ENCODE data around the gene ZNF416. TPM values are rescaled to one million over a fixed set of nuclear protein-coding genes. Genes with fewer than 3 reads are reported as not detected.

Gene ZNF416
- total and polyA plus RNA-seq, 2 of the 8 experiments (the other 6 are each of a cell fraction or from before 2014, with no cell fraction given), result 3.2 to 10.3 TPM

DNA sequence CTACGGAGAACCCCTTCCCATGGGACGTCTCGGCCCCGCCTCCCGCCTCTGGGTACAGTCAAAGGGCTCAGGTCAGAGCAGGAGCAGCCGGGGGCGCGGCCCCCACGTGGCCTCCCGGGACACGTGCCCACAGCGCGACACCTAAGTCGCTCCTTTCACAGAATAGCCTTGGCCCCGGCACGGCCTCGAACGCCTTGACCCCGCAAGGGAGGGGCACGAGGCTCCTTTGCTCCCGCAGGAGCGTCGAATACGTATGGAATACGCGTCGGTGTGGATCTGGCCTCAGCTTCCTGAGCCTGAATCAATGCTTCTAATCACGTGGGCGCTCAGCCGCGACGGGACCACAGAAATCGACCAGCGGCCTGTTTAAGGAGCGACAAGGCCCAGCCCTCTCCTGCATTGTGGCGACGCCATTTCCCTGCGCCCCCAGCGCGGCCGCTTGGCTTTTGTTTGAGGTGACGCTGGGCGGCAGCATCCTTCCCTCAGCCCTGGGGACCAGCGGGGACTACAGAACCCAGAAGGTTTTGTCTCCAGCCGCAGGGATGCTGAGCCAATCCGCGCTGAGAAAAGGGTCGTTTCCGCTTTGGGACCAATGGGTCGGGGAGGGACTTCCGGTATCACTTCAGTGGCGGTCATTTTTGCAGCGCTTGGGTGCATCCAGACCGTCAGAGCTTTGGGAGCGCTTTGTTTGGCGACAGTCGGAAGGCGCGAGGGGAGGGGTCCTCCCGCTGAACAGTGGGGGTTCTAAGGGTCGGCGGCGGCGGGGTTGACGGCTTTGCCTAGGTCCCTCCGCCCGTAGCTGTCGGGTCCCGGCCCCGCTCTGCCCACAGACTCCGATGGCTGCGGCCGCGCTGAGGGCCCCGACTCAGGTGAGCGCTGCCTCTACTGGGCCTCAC, 5.1 kb upstream of the ZNF416 start, which contains the start of gene ZIK1:
Gene ZIK1 (plus strand): TSS at position 625 of the 896 bp plus-strand sequence. CDS start 212 bp downstream, at position 837.
- peak within 1 kb of the TSS; percentile 81 to 98 for H3K4me2 ChIP-seq (ENCODE audit: insufficient read depth in 1 of 2, low read depth in 2 of 2, low read length in 2 of 2)
- peak within 1 kb of the TSS; percentile 49 for H4K5ac ChIP-seq (ENCODE audit: insufficient read length, low read depth, low read length)
- H3K27me3 ChIP-seq (replicated peaks in 1 of 4; ENCODE audit: control insufficient read depth in 3 of 4, extremely low read depth in 1 of 4, insufficient read depth in 3 of 4, low read length in 3 of 4), result peaks cover 0 to 5% (median 2%) of the 10 kb centered on the region in 4 experiments; a peak in 2 of 7 replicates
- H3K18ac ChIP-seq (ENCODE audit: extremely low read depth, low read length), result peak within 1 kb of the TSS; percentile 66
- peaks cover 19% of the 10 kb centered on the region for H3K79me1 ChIP-seq (ENCODE audit: low read depth, low read length)
- H3K14ac ChIP-seq (ENCODE audit: insufficient read length), result no peak within 1 kb of the TSS
- peak within 1 kb of the TSS; percentile 64; the same call in 1 of the 2 replicates for H2BK20ac ChIP-seq (ENCODE audit: low read length)
- H3K9me3 ChIP-seq (ENCODE audit: insufficient read depth in 2 of 2, low read depth in 1 of 2, low read length in 1 of 2), result peaks cover 20 to 28% of the 10 kb centered on the region in 2 experiments
- peak within 1 kb of the TSS; percentile 30; the same call in 1 of the 2 replicates for H2BK12ac ChIP-seq (ENCODE audit: low read depth, low read length)
- H3K4ac ChIP-seq (replicated peaks; ENCODE audit: insufficient read length, low read depth, low read length), result peak within 1 kb of the TSS; percentile 96
- H3K4me3 ChIP-seq (ENCODE audit: extremely low read depth in 1 of 4, insufficient read depth in 2 of 4, low read depth in 3 of 4, low read length in 4 of 4), result peak within 1 kb of the TSS; percentile 87 to 95 (median 93)
- peak within 1 kb of the TSS; percentile 54; the same call in 1 of the 2 replicates for H2AK5ac ChIP-seq (ENCODE audit: low read depth, low read length)
- H3K23ac ChIP-seq (ENCODE audit: insufficient read length), result no peak within 1 kb of the TSS
- FAIRE-seq (peak; percentile 97), DNase-seq (ENCODE audit: low read depth in 1 of 2, low spot score in 2 of 2) (peak; percentile 90 to 92)
- peak within 1 kb of the TSS; percentile 98 for H2BK5ac ChIP-seq (ENCODE audit: low read depth, low read length)
- peaks cover 10 to 31% (median 22%) of the 10 kb centered on the region in 4 experiments for H3K36me3 ChIP-seq (ENCODE audit: control insufficient read depth in 2 of 4, insufficient read depth in 4 of 4, low read length in 3 of 4)
- H3K27ac ChIP-seq (ENCODE audit: low read depth, low read length), result peak within 1 kb of the TSS; percentile 80; the same call in 1 of the 2 replicates
- H4K20me1 ChIP-seq (replicated peaks in 1 of 2; ENCODE audit: control insufficient read depth in 1 of 2, insufficient read depth in 2 of 2, low read length in 2 of 2), result no peaks in the 10 kb centered on the region
- WGBS, 2 experiments (ENCODE audit: extremely low coverage in 1 of 2, insufficient coverage in 1 of 2, insufficient read length in 1 of 2, insufficient replicate concordance in 2 of 2, low coverage in 1 of 2, low lambda C conversion rate in 2 of 2, missing lambda C conversion rate in 1 of 2), result 2% methylated on average over 76 of the region's 76 CpGs; no CpG with 5 or more reads in 1 of the 2 experiments
- H3K23me2 ChIP-seq (ENCODE audit: low read depth, low read length), result peaks cover 12% of the 10 kb centered on the region; the same call in 1 of the 2 replicates
- peak within 1 kb of the TSS; percentile 98; the same call in 1 of the 2 replicates for H4K8ac ChIP-seq (ENCODE audit: extremely low read depth, insufficient read depth, low read length)
- H2BK120ac ChIP-seq (replicated peaks; ENCODE audit: low read depth, low read length), result peak within 1 kb of the TSS; percentile 75
- POLR2A ChIA-PET (ENCODE audit: partially characterized antibody), result interaction anchor here (0.6 to 2.1 kb wide), 15 partner anchors 9 to 246 kb away, joined by 3 to 11 read pairs (median 3); partner anchors contain the start of genes ZNF134, ZNF154, ZNF211 and ZNF530
- peak within 1 kb of the TSS; percentile 90; the same call in 1 of the 2 replicates for H2BK15ac ChIP-seq (ENCODE audit: low read length)
- H3K56ac ChIP-seq (replicated peaks; ENCODE audit: insufficient read length, low read depth, low read length), result peak within 1 kb of the TSS; percentile 51
- H3K4me1 ChIP-seq (replicated peaks in 1 of 4; ENCODE audit: control insufficient read depth in 3 of 4, insufficient read depth in 4 of 4, low read length in 3 of 4), result peaks cover 4 to 13% (median 8%) of the 10 kb centered on the region in 4 experiments; a peak in 6 of 7 replicates
- peak within 1 kb of the TSS; percentile 83 to 91 (median 84) for H3K9ac ChIP-seq (replicated peaks in 1 of 4; ENCODE audit: extremely low read depth in 1 of 4, low read depth in 3 of 4, low read length in 3 of 4)
- H4K91ac ChIP-seq (replicated peaks; ENCODE audit: insufficient read length, low read length), result peak within 1 kb of the TSS; percentile 96
- H3K79me2 ChIP-seq (ENCODE audit: control insufficient read depth in 1 of 2, insufficient read depth in 2 of 2, low read length in 2 of 2), result peaks cover 11 to 40% of the 10 kb centered on the region in 2 experiments
- peak within 1 kb of the TSS; percentile 98; the same call in 1 of the 2 replicates for H2AFZ ChIP-seq (ENCODE audit: low read length)
- CTCF ChIA-PET (ENCODE audit: partially characterized antibody), result no interaction called here
- TF ChIP-seq, protein P1, sequence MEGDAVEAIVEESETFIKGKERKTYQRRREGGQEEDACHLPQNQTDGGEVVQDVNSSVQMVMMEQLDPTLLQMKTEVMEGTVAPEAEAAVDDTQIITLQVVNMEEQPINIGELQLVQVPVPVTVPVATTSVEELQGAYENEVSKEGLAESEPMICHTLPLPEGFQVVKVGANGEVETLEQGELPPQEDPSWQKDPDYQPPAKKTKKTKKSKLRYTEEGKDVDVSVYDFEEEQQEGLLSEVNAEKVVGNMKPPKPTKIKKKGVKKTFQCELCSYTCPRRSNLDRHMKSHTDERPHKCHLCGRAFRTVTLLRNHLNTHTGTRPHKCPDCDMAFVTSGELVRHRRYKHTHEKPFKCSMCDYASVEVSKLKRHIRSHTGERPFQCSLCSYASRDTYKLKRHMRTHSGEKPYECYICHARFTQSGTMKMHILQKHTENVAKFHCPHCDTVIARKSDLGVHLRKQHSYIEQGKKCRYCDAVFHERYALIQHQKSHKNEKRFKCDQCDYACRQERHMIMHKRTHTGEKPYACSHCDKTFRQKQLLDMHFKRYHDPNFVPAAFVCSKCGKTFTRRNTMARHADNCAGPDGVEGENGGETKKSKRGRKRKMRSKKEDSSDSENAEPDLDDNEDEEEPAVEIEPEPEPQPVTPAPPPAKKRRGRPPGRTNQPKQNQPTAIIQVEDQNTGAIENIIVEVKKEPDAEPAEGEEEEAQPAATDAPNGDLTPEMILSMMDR (IDR thresholded peaks at IDR 0.05; ENCODE audit: control extremely low read depth in 1 of 3, insufficient read depth in 1 of 3, low read depth in 1 of 3, low read length in 3 of 3), result peak; percentile 13 to 15 (median 15); a peak in 3 of 4 replicates
- TF ChIP-seq KDM5A (IDR thresholded peaks at IDR 0.05; ENCODE audit: low read length), result no peak
- peak; percentile 99 for TF ChIP-seq KDM4A (IDR thresholded peaks at IDR 0.05; ENCODE audit: low read depth, low read length, severe bottlenecking)
- TF ChIP-seq MAFK (IDR thresholded peaks at IDR 0.05; ENCODE audit: low read depth, low read length), result no peak
- peak; percentile 60 for TF ChIP-seq ASH2L (IDR thresholded peaks at IDR 0.05; ENCODE audit: low read length)
- TF ChIP-seq SP1 (IDR thresholded peaks at IDR 0.05; ENCODE audit: low read depth, low read length), result 0 out of 2 replicates have a peak, but pooled peaks have one; percentile 5
- no peak for TF ChIP-seq EGR1 (IDR thresholded peaks at IDR 0.05; ENCODE audit: borderline replicate concordance, low read depth, low read length)
